NK-92 (cell line): ENCODE data around the gene CHSY3.

ENCODE experiments used
- DNase-seq: peaks from one replicate; lab custom pipeline; 2025; ENCODE audit not compliant: unreplicated experiment; lab: John Stamatoyannopoulos, UW

Gene CHSY3

GRCh38 chr5:129904102-129904666, at the start of gene CHSY3:
CHSY3 (plus strand) TSS chr5:129904465.
- DNase-seq = no peak

GRCh38 chr5:129856325-129856724, 47.9 kb upstream of the CHSY3 start:
- DNase-seq = no peak

GRCh38 chr5:129857116-129857515, 47.1 kb upstream of the CHSY3 start:
- DNase-seq = no peak

GRCh38 chr5:129858131-129858675, 46.1 kb upstream of the CHSY3 start:
- no peak for DNase-seq

GRCh38 chr5:129884322-129884721, 19.9 kb upstream of the CHSY3 start:
- no peak for DNase-seq

- DNase-seq = no peak
Observed at GRCh38 chr5:129899454-129899853, 4.8 kb upstream of the CHSY3 start.

GRCh38 chr5:129902816-129903215, 1.4 kb upstream of the CHSY3 start:
- no peak for DNase-seq

- no peak for DNase-seq
Observed at GRCh38 chr5:129903466-129904101, 681 bp upstream of the CHSY3 start.

- no peak for DNase-seq
Observed at GRCh38 chr5:129904667-129905472, 605 bp downstream of the CHSY3 start.

GRCh38 chr5:129905473-129906176, 1.4 kb downstream of the CHSY3 start:
- DNase-seq = no peak

- DNase-seq = no peak
Observed at GRCh38 chr5:129906177-129906887, 2.1 kb downstream of the CHSY3 start.

GRCh38 chr5:129909225-129909624, 5.0 kb downstream of the CHSY3 start:
- DNase-seq = no peak

- DNase-seq = no peak
Observed at GRCh38 chr5:129912601-129913255, 8.5 kb downstream of the CHSY3 start.

- DNase-seq = no peak
Observed at GRCh38 chr5:129915415-129915814, 11.2 kb downstream of the CHSY3 start.

GRCh38 chr5:129917224-129917623, 13.0 kb downstream of the CHSY3 start:
- DNase-seq = no peak

GRCh38 chr5:129921204-129921603, 16.9 kb downstream of the CHSY3 start:
- DNase-seq = no peak

- no peak for DNase-seq
Observed at GRCh38 chr5:129930221-129930620, 26.0 kb downstream of the CHSY3 start.

- no peak for DNase-seq
Observed at GRCh38 chr5:129935626-129936025, 31.4 kb downstream of the CHSY3 start.

GRCh38 chr5:129938077-129938476, 33.8 kb downstream of the CHSY3 start:
- no peak for DNase-seq

GRCh38 chr5:129943936-129944335, 39.7 kb downstream of the CHSY3 start:
- DNase-seq = no peak
